Stimulated activated CD4-positive, alpha-beta T cell treated with anti-CD3 and anti-CD28 coated beads, Interleukin-2, amount 100 ng/mL, for 24 hours (primary cell): Measurements from ENCODE around the gene ECI2.
"Not testable (repeated sequence)": the region's sequence is repeated elsewhere in the genome, so short reads cannot be mapped to it uniquely, and the experiment has no call there.

ENCODE experiments used
- DNase-seq, 2 donors: peaks; one replicate each; pipeline ENCODE4 v3.0.0-alpha.2; 2020

Gene ECI2

GRCh38 chr6:4100655-4101054, 34.7 kb downstream of the ECI2 start:
- no peak for DNase-seq

GRCh38 chr6:4093288-4093687, 42.1 kb downstream of the ECI2 start:
- no peak for DNase-seq

GRCh38 chr6:4091941-4092340, 43.4 kb downstream of the ECI2 start:
- DNase-seq = no peak

DNA sequence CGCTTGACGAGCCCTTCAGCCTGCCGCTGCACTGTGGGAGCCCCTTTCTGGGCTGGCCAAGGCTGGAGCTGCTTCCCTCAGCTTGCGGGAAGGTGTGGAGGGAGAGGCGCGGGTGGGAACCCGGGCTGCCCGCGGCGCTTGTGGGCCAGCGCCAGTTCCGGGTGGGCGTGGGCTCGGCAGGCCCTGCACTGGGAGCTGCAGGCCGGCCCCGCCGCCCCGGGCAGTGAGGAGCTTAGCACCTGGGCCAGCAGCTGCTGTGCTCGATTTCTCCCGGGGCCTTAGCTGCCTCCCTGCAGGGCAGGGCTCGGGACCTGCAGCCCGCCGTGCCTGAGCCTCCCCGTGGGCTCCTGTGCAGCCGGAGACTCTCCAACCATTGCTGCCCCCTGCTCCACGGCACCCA, 45.3 kb downstream of the ECI2 start:
- DNase-seq = not testable (repeated sequence)

- DNase-seq = no peak
Observed at GRCh38 chr6:4088704-4089103, 46.7 kb downstream of the ECI2 start.

GRCh38 chr6:4085332-4085700, 50.1 kb downstream of the ECI2 start:
- no peak for DNase-seq

DNA sequence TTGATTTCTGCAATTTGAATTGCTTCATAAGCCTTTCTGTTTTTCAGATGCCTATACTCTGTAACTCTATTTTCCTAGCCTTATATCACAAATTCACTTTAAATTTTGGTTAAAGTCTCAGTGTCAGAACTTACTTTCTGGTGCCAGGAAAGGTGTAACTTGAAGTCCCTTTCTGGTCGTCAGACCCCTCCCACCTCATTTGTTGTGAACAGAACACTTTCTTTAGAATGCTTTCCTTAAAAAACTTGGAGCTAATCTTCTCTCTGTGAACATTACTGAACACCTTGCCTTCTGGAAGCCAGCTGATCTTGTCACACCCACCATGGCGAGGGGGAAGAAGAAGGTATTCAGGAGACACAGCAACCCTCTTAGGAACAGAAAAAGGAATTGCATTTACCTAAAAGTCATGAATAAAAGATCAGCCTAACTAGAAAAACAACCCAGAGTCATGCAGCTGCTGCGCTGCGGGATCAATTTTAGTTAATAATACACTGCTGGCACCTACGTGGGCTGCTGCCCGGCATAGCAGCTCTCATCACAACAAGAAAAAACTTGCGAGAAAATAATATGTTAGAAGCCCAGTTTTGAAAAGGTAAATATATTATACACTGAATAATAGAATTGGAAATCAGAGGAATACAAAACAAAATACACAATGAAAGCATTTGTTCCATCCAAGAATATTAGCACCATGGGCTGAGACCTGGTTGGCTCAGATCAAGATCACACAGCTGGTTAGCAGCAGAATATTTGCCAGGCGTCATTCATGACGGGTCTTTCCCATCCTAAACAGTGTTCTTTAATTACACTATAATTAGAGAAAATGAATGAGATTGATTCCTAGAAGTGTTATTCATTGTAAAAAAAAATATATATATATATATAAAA, 50.7 kb downstream of the ECI2 start:
- no peak for DNase-seq

- no peak for DNase-seq
Observed at GRCh38 chr6:4078691-4079471, 56.5 kb downstream of the ECI2 start, which contains the start of gene FAM217A. TSS of gene FAM217A (minus strand) at chr6:4079137. CDS start at chr6:4077414, 1,723 bp downstream.

- no peak for DNase-seq
Observed at GRCh38 chr6:4074478-4075235, 60.7 kb downstream of the ECI2 start.

DNA sequence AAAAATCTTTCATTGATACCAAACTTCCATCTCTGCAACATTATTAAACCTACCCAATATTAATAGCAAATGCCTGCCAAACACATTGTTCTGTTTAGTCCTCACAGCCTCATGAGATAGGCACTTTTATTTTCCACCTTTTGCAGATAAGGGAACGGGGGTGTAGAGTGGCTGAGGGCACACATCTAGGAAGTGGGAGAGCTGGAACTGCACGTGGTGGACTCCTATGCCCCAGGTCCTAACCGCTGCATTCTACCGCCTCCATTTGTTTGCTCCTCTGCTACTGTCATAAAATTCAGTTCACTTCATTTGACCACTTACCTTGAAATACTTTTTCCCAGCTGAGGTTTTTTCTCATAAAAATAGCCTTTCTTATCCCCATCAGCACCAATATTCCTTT, 64.0 kb downstream of the ECI2 start:
- no peak for DNase-seq

- DNase-seq = no peak
Observed at GRCh38 chr6:4069199-4069598, 66.2 kb downstream of the ECI2 start.

DNA sequence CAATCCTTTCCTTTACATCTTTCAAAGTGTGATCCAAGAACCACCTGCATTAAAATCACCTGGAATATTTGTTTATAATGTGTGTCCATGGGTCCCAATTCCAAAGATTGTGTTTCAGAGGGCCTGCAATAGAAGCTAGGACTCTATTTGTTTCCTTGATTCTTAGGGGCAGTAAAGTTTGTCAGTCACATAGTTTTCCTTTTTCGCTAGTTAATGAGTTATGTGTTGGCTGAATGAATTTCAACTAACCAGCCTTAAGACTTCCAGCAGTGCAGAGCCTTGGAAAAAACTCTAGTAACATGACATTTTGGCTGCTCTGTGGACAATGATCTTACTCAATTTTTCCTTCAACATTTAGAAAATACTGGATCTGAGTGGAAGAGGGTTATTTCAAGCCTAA, 67.7 kb downstream of the ECI2 start:
- no peak for DNase-seq

GRCh38 chr6:4066029-4066755, 69.2 kb downstream of the ECI2 start:
- DNase-seq = no peak
